Adrenal gland (tissue), 12 donors: ENCODE measurements around the gene CPEB1. TPM values are rescaled to one million over a fixed set of nuclear protein-coding genes. Genes with fewer than 3 reads are reported as not detected.

Experiments used
- DNase-seq, 7 donors: peaks; one replicate each; pipeline ENCODE4 v3.0.0-alpha.2; 2019 to 2020
- H3K27ac ChIP-seq, 5 donors: fragments of 200-600 bp; sonication (generic) in 4 of 5; 1 replicate in 3 of 5; 2 replicates in 2 of 5; pipeline versions ENCODE4 v1.5.1 to v1.8.0; 2016 to 2020; ENCODE audit warnings: mild to moderate bottlenecking in 1 of 5
- H3K27me3 ChIP-seq: fragments of 200-600 bp; 2 replicates; pipeline ENCODE4 v1.8.0; 2021
- H3K36me3 ChIP-seq, 2 donors: fragments of 200-600 bp; replicated peaks in 1 of 2; 1 replicate in 1 of 2; 2 replicates in 1 of 2; pipeline versions ENCODE4 v1.5.1 to v1.8.0; 2018 to 2022
- H3K4me1 ChIP-seq, 2 donors: fragments of 200-600 bp; replicated peaks in 1 of 2; 1 replicate in 1 of 2; 2 replicates in 1 of 2; pipeline versions ENCODE4 v1.5.1 to v1.8.0; 2018 to 2021
- H3K4me3 ChIP-seq, 4 donors: fragments of 200-600 bp; sonication (generic) in 3 of 4; one replicate each; pipeline ENCODE4 v1.5.1; 2016 to 2018
- H3K9me3 ChIP-seq, 3 donors: fragments of 200-600 bp; sonication (generic) in 1 of 3; replicated peaks in 1 of 3; 1 replicate in 2 of 3; 2 replicates in 1 of 3; pipeline versions ENCODE4 v1.5.1 to v1.8.0; 2016 to 2021
- POLR2A ChIP-seq, 2 donors: fragments of 450-650 bp; IDR thresholded peaks; one replicate each; pipeline ENCODE4 v1.6.1; 2017; ENCODE audit warnings: antibody characterized with exemption in 2 of 2, mild to moderate bottlenecking in 2 of 2, moderate library complexity in 1 of 2
- WGBS, 4 donors: extraction: QIAGEN DNeasy Blood & Tissue Kit in 2 of 4; methylation state at CpG; one replicate each; pipeline versions ENCODE4 v1.1.5 to v1.1.7; 2013 to 2017; 5-methylcytosine and 5-hydroxymethylcytosine counted together
- intact Hi-C, 2 donors: fragments of 100-400 bp; cut with DNase I; formaldehyde crosslinking; loops; one replicate each; pipeline versions ENCODE4 v1.14.1 to v1.15.0; 2022 to 2023
- polyA plus RNA-seq, 3 donors: library from polyadenylated mRNA; stranded (reverse); fragments of 200-250 nt in 2 of 3; fragments of 350-450 nt in 1 of 3; fragmentation: Illumina TruSeq in 1 of 3; extraction: RNeasy Lipid Tissue Mini Kit (QIAGEN cat#74804) in 1 of 3; gene quantifications; one replicate each; pipeline ENCODE4 v1.2.3, GENCODE V29; 2013 to 2014
- total RNA-seq, 9 donors: library from RNA; depleted of rRNA in 4 of 9; stranded (reverse); fragments of >200 nt in 4 of 9; fragments of 120-200 nt in 1 of 9; fragmentation: NEBNext Ultra II Directional in 1 of 9; extraction: Animal tissue kit (Norgen Biotek cat#: 25700) in 1 of 9; gene quantifications; one replicate each; pipeline versions ENCODE4 v1.1.0 to v1.2.4, GENCODE V29; 2013 to 2023
- TF ChIP-seq, protein P1 (sequence below), 6 experiments: fragments of 450-650 bp in 4 of 6; fragments of 200-600 bp in 2 of 6; sonication (generic) in 1 of 6; IDR thresholded peaks; 1 replicate in 5 of 6; 2 replicates in 1 of 6; pipeline versions ENCODE4 v1.5.1 to v1.8.0; 2016 to 2021; ENCODE audit warnings: antibody characterized with exemption in 6 of 6, mild to moderate bottlenecking in 2 of 6, moderate library complexity in 1 of 6
- donor health status: healthy with polysubstance abuse.
- donor health status: Bipolar disorder and iron deficiency.
- donor health status: DM: yes; HTN: yes; CAD: no.
- donor health status: DM: no; HTN: no; CAD: no.
- donor health status: DM: no; HTN: no; CAD: no.
- donor health status: DM: yes; HTN: yes; CAD: no.

Gene CPEB1
- total and polyA plus RNA-seq, 12 donors = 1.5 to 11.6 (median 6.0) TPM

DNA sequence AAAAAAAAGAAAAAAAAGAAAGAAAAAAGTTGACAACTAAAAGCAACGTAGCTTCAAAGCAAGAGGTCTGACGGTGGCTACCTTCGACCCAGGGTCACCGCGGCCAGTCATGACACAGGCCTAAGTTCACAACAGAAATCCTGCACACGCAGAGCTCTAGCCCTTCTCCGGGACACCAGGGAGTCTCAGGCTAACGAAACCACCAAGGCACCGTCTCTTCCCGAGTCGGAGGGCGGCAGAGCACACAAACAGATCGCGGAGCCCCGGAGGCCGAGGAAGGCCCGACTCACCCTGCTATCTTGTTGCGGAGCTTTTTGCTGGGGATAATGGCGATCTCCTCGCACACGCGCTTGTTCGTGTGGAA is 107.5 kb downstream of the CPEB1 start:
- TF ChIP-seq, protein P1, sequence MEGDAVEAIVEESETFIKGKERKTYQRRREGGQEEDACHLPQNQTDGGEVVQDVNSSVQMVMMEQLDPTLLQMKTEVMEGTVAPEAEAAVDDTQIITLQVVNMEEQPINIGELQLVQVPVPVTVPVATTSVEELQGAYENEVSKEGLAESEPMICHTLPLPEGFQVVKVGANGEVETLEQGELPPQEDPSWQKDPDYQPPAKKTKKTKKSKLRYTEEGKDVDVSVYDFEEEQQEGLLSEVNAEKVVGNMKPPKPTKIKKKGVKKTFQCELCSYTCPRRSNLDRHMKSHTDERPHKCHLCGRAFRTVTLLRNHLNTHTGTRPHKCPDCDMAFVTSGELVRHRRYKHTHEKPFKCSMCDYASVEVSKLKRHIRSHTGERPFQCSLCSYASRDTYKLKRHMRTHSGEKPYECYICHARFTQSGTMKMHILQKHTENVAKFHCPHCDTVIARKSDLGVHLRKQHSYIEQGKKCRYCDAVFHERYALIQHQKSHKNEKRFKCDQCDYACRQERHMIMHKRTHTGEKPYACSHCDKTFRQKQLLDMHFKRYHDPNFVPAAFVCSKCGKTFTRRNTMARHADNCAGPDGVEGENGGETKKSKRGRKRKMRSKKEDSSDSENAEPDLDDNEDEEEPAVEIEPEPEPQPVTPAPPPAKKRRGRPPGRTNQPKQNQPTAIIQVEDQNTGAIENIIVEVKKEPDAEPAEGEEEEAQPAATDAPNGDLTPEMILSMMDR (IDR thresholded peaks at IDR 0.05) = no peak
- no peak for TF ChIP-seq POLR2A (IDR thresholded peaks at IDR 0.05)
- Histone ChIP-seq H3K4me1 (peaks cover 7 to 18% of the 10 kb centered on the region in 2 donors), H3K9me3 (no peaks in the 10 kb centered on the region), H3K27ac (peak overlapping the region; percentile 31 to 90 (median 77)), H3K4me3 (peak overlapping the region; percentile 57 to 96 (median 66)), H3K27me3 (no peaks in the 10 kb centered on the region), H3K36me3 (peaks cover 0 to 36% of the 10 kb centered on the region in 2 donors)
- WGBS, 4 donors = 0% methylated on average over 11 to 23 of the region's 23 CpGs
- intact Hi-C loops = loop anchor here in 1 of 2 donors (10.0 kb wide), 5 partner anchors 105 to 465 kb away; partner anchors contain the start of genes AP3B2, CPEB1, FSD2 and WHAMM
- peak in 5 of 7 donors; percentile 30 to 55 (median 47) for DNase-seq

DNA sequence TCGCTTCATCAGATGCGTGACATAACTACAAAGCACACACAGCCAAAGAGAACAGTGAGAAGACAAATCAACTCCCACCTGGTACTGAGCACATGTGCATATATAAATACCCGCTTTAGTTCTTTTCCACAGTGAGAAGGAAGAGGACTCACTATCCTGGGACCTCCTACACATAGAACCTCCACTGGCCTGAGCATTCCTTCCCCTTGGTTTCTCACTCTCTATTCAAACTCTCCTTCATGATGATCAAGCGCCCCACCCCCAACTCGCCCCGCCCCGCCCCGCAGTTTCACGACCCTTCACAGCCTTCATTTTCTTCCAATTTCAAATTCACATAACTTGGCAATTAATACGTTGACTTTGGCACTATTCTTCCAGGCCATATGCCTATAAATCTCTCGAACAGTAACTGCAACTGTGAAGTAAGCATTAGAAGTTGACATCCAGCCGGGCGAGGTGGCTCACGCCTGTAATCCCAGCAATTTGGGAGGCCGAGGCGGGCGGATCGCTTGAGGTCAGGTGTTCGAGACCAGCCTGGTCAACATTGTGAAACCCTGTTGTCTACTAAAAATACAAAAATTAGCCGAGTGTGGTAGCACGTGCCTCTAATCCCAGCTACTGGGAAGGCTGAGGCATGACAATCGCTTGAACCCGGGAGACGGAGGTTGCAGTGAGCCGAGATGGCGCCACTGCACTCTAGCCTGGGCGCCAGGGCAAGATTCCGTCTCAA is 108.0 kb downstream of the CPEB1 start:
- TF ChIP-seq POLR2A (IDR thresholded peaks at IDR 0.05) = no peak
- TF ChIP-seq, protein P1 (IDR thresholded peaks at IDR 0.05) = no peak
- DNase-seq = no peak
- Histone ChIP-seq H3K36me3 (peaks cover 0 to 36% of the 10 kb centered on the region in 2 donors), H3K9me3 (no peaks in the 10 kb centered on the region), H3K27me3 (no peaks in the 10 kb centered on the region), H3K27ac (peak overlapping the region; percentile 31 to 90 (median 77)), H3K4me1 (peaks cover 7 to 18% of the 10 kb centered on the region in 2 donors), H3K4me3 (peak overlapping the region in 3 of 4 donors; percentile 57 to 96 (median 71))
- intact Hi-C loops = loop anchor here in 1 of 2 donors (10.0 kb wide), 1 partner anchor 466 kb away; no protein-coding TSS in a partner anchor
- WGBS, 4 donors = 15 to 16% (median 16%) methylated on average over 28 of the region's 28 CpGs

DNA sequence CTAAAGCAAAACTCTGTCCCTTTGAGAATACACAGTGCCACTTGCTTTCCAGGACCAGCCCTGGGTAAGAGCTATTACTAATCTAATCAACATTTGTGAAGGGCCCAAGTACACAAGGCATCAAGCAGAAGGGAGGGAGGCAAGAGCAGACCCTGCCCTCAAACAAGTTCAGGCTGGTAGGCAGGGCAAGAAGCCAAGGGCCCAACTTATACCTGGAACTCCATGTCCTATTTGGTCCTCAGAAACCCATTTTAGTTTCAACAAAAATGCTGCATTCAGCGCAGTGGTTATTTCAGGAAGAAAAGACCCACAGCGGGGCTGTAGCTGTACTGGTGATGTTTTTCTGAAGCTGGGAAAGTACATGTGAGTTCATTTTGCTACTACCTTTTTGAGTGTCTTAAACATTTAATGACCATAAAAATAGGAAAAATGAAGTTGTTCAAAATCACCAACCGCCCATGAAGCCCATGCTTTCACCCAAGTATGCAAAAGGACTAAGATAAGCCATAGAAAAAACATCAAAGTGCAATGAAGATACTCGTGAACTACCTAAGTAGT is 109.7 kb downstream of the CPEB1 start:
- intact Hi-C loops = loop anchor here in 1 of 2 donors (10.0 kb wide), 1 partner anchor 467 kb away; no protein-coding TSS in a partner anchor
- no peak for TF ChIP-seq POLR2A (IDR thresholded peaks at IDR 0.05)
- TF ChIP-seq, protein P1 (IDR thresholded peaks at IDR 0.05) = no peak

More for the DNA sequence above, 109.7 kb downstream of the CPEB1 start:
- H3K4me1 ChIP-seq = peaks cover 7 to 18% of the 10 kb centered on the region in 2 donors
- WGBS, 4 donors = 81 to 86% (median 83%) methylated on average over 4 of the region's 4 CpGs
- no peaks in the 10 kb centered on the region for H3K9me3 ChIP-seq
- peaks cover 0 to 39% of the 10 kb centered on the region in 2 donors for H3K36me3 ChIP-seq
- no peak for DNase-seq
- no peaks in the 10 kb centered on the region for H3K27me3 ChIP-seq
- no peak overlapping the region for H3K27ac ChIP-seq
- no peak overlapping the region for H3K4me3 ChIP-seq
